ENCODE results near the gene TMEM183A. TPM values are rescaled to one million over a fixed set of nuclear protein-coding genes. Genes with fewer than 3 reads are reported as not detected.

TMEM183A gene
- 100 to 1,000 TPM in 2 of 5 donors, 10 to 100 TPM in 3; 67.5 to 124 (median 68.4) TPM for total RNA-seq
- total RNA-seq (2013), result 85.8 TPM
- total RNA-seq, result 53.1 to 106 (median 75.7) reads per million in 29 experiments

GRCh38 chr1:203006948-203007871, at the start of gene TMEM183A:
Gene TMEM183A (plus strand): TSS chr1:203007374. CDS start chr1:203007466, 92 bp downstream.
- H3K27ac ChIP-seq (ENCODE audit: low read length), result peak within 1 kb of the TSS; percentile 90
- H3K9me3 ChIP-seq, result no peaks in the 10 kb centered on the region
- Mint-ChIP-seq H3K27ac (peak within 1 kb of the TSS; percentile 91 to 94), H3K9me3 (no peaks in the 10 kb centered on the region), H3K36me3 (peaks cover 18% of the 10 kb centered on the region), H3K4me1 (peaks cover 34 to 41% (median 36%) of the 10 kb centered on the region in 3 donors), H3K4me3 (peak within 1 kb of the TSS; percentile 89 to 97 (median 95)), H3K27me3 (no peaks in the 10 kb centered on the region)
- H3K4me3 ChIP-seq (ENCODE audit: control insufficient read depth in 1 of 2, extremely low read depth in 1 of 2, low read length in 1 of 2), result peak within 1 kb of the TSS; percentile 94 to 97
- peak; percentile 94 to 97 (median 95) for ATAC-seq (replicated peaks in 1 of 4)
- WGBS (ENCODE audit: insufficient coverage), result under 1% methylated on average over 69 of the region's 78 CpGs
- peaks cover 0 to 3% of the 10 kb centered on the region in 2 experiments for H3K27me3 ChIP-seq (replicated peaks in 1 of 2; ENCODE audit: control insufficient read depth in 2 of 2, extremely low read depth in 1 of 2, insufficient read depth in 2 of 2, low read length in 1 of 2)
- CTCF ChIA-PET, result interaction anchor here in 1 of 2 donors (0.6 to 2.5 kb wide), 9 partner anchors 10 to 1448 kb away, joined by 3 to 9 read pairs (median 6); partner anchors contain the start of genes KLHL12 and PPFIA4
- peaks cover 17 to 20% of the 10 kb centered on the region in 2 experiments for H3K4me1 ChIP-seq (ENCODE audit: control insufficient read depth in 1 of 2, extremely low read depth in 1 of 2, insufficient read depth in 2 of 2, low read length in 2 of 2)
- H3K36me3 ChIP-seq (ENCODE audit: control insufficient read depth in 2 of 2, extremely low read depth in 1 of 2, insufficient read depth in 1 of 2, low read length in 1 of 2), result peaks cover 0 to 29% of the 10 kb centered on the region in 2 donors
- POLR2A ChIA-PET, result interaction anchor here (0.5 to 1.3 kb wide), 9 partner anchors 14 to 647 kb away, joined by 3 to 10 read pairs (median 4); partner anchors contain the start of gene KLHL12 (in 1 of the 2)
- peak; percentile 83 to 97 (median 93) for DNase-seq

GRCh38 chr1:202957733-202958543, 49.2 kb upstream of the TMEM183A start, which contains the start of gene ADIPOR1:
Gene ADIPOR1 (minus strand): TSS chr1:202958312. CDS start chr1:202951070, 7,242 bp downstream.
- Mint-ChIP-seq H3K27me3 (no peaks in the 10 kb centered on the region), H3K27ac (peak within 1 kb of the TSS; percentile 90 to 96), H3K4me3 (peak within 1 kb of the TSS; percentile 88 to 90 (median 89)), H3K4me1 (peaks cover 42 to 52% (median 51%) of the 10 kb centered on the region in 3 donors), H3K9me3 (no peaks in the 10 kb centered on the region), H3K36me3 (peaks cover 10% of the 10 kb centered on the region)
- Histone ChIP-seq H3K27ac (ENCODE audit: low read length) (peak within 1 kb of the TSS; percentile 71), H3K9me3 (no peaks in the 10 kb centered on the region), H3K4me3 (ENCODE audit: control insufficient read depth in 1 of 2, extremely low read depth in 1 of 2, low read length in 1 of 2) (peak within 1 kb of the TSS; percentile 78), H3K4me1 (ENCODE audit: control insufficient read depth in 1 of 2, extremely low read depth in 1 of 2, insufficient read depth in 2 of 2, low read length in 2 of 2) (peaks cover 24 to 28% of the 10 kb centered on the region in 2 experiments), H3K27me3 (replicated peaks in 1 of 2; ENCODE audit: control insufficient read depth in 2 of 2, extremely low read depth in 1 of 2, insufficient read depth in 2 of 2, low read length in 1 of 2) (no peaks in the 10 kb centered on the region), H3K36me3 (ENCODE audit: control insufficient read depth in 2 of 2, extremely low read depth in 1 of 2, insufficient read depth in 1 of 2, low read length in 1 of 2) (peaks cover 0 to 14% of the 10 kb centered on the region in 2 donors)
- ATAC-seq (replicated peaks in 1 of 4) (peak; percentile 96 to 99 (median 98)), DNase-seq (peak; percentile 88 to 98 (median 93))
- ChIA-PET CTCF (no interaction called here), POLR2A (no interaction called here)
- 0% methylated on average over 75 of the region's 86 CpGs for WGBS (ENCODE audit: insufficient coverage)

GRCh38 chr1:202958544-202959275, 48.5 kb upstream of the TMEM183A start:
- Mint-ChIP-seq H3K27ac (peak overlapping the region; percentile 90 to 96), H3K36me3 (peaks cover 14% of the 10 kb centered on the region), H3K27me3 (no peaks in the 10 kb centered on the region), H3K4me3 (peak overlapping the region; percentile 88 to 90 (median 89)), H3K9me3 (no peaks in the 10 kb centered on the region), H3K4me1 (peaks cover 36 to 45% (median 45%) of the 10 kb centered on the region in 3 donors)
- peaks cover 0 to 18% of the 10 kb centered on the region in 2 donors for H3K36me3 ChIP-seq (ENCODE audit: control insufficient read depth in 2 of 2, extremely low read depth in 1 of 2, insufficient read depth in 1 of 2, low read length in 1 of 2)
- POLR2A ChIA-PET, result interaction anchor here in 1 of 2 donors (0.9 kb wide), 1 partner anchor 10 kb away, joined by 3 read pairs; no protein-coding TSS in a partner anchor
- DNase-seq, result peak in 15 of 35 experiments; percentile 4 to 49 (median 17)
- peak overlapping the region; percentile 40 to 50 for H3K4me3 ChIP-seq (ENCODE audit: control insufficient read depth in 1 of 2, extremely low read depth in 1 of 2, low read length in 1 of 2)
- CTCF ChIA-PET, result no interaction called here
- H3K27ac ChIP-seq (ENCODE audit: low read length), result peak overlapping the region; percentile 71
- H3K4me1 ChIP-seq (ENCODE audit: control insufficient read depth in 1 of 2, extremely low read depth in 1 of 2, insufficient read depth in 2 of 2, low read length in 2 of 2), result peaks cover 23 to 28% of the 10 kb centered on the region in 2 experiments
- no peaks in the 10 kb centered on the region for H3K9me3 ChIP-seq
- no peaks in the 10 kb centered on the region for H3K27me3 ChIP-seq (replicated peaks in 1 of 2; ENCODE audit: control insufficient read depth in 2 of 2, extremely low read depth in 1 of 2, insufficient read depth in 2 of 2, low read length in 1 of 2)
- peak; percentile 6 to 29 (median 10) for ATAC-seq (replicated peaks in 1 of 4)
- 0% methylated on average over 4 of the region's 10 CpGs for WGBS (ENCODE audit: insufficient coverage)

GRCh38 chr1:202959276-202959620, 47.9 kb upstream of the TMEM183A start:
- H3K27ac Mint-ChIP-seq, result peak overlapping the region in 1 of 2 donors; percentile 90

GRCh38 chr1:202961220-202961880, 45.8 kb upstream of the TMEM183A start:
- Mint-ChIP-seq H3K9me3 (no peaks in the 10 kb centered on the region), H3K4me3 (no peak overlapping the region), H3K27ac (no peak overlapping the region), H3K4me1 (peaks cover 29 to 32% (median 32%) of the 10 kb centered on the region in 3 donors), H3K27me3 (no peaks in the 10 kb centered on the region), H3K36me3 (peaks cover 21% of the 10 kb centered on the region)
- Histone ChIP-seq H3K27ac (ENCODE audit: low read length) (no peak overlapping the region), H3K36me3 (ENCODE audit: control insufficient read depth in 2 of 2, extremely low read depth in 1 of 2, insufficient read depth in 1 of 2, low read length in 1 of 2) (peaks cover 2 to 23% of the 10 kb centered on the region in 2 donors), H3K27me3 (replicated peaks in 1 of 2; ENCODE audit: control insufficient read depth in 2 of 2, extremely low read depth in 1 of 2, insufficient read depth in 2 of 2, low read length in 1 of 2) (no peaks in the 10 kb centered on the region), H3K4me3 (ENCODE audit: control insufficient read depth in 1 of 2, extremely low read depth in 1 of 2, low read length in 1 of 2) (no peak overlapping the region), H3K9me3 (no peaks in the 10 kb centered on the region), H3K4me1 (ENCODE audit: control insufficient read depth in 1 of 2, extremely low read depth in 1 of 2, insufficient read depth in 2 of 2, low read length in 2 of 2) (peaks cover 15 to 23% of the 10 kb centered on the region in 2 experiments)
- DNase-seq (no peak), ATAC-seq (replicated peaks in 1 of 4) (no peak)
- POLR2A ChIA-PET, result no interaction called here
- 92% methylated on average over 3 of the region's 5 CpGs for WGBS (ENCODE audit: insufficient coverage)
- CTCF ChIA-PET, result no interaction called here

More at GRCh38 chr1:202959276-202959620, 47.9 kb upstream of the TMEM183A start:
- no peaks in the 10 kb centered on the region for H3K27me3 Mint-ChIP-seq
- CTCF ChIA-PET, result interaction anchor here in 1 of 2 donors (0.7 kb wide), 1 partner anchor 1357 kb away, joined by 3 read pairs; no protein-coding TSS in a partner anchor
- Histone ChIP-seq H3K4me3 (ENCODE audit: control insufficient read depth in 1 of 2, extremely low read depth in 1 of 2, low read length in 1 of 2) (no peak overlapping the region), H3K27ac (ENCODE audit: low read length) (peak overlapping the region; percentile 71), H3K9me3 (no peaks in the 10 kb centered on the region), H3K36me3 (ENCODE audit: control insufficient read depth in 2 of 2, extremely low read depth in 1 of 2, insufficient read depth in 1 of 2, low read length in 1 of 2) (peaks cover under 1 to 21% of the 10 kb centered on the region in 2 donors), H3K4me1 (ENCODE audit: control insufficient read depth in 1 of 2, extremely low read depth in 1 of 2, insufficient read depth in 2 of 2, low read length in 2 of 2) (peaks cover 23 to 28% of the 10 kb centered on the region in 2 experiments), H3K27me3 (replicated peaks in 1 of 2; ENCODE audit: control insufficient read depth in 2 of 2, extremely low read depth in 1 of 2, insufficient read depth in 2 of 2, low read length in 1 of 2) (no peaks in the 10 kb centered on the region)
- DNase-seq, result no peak
- H3K4me3 Mint-ChIP-seq, result peak overlapping the region in 1 of 3 donors; percentile 89
- POLR2A ChIA-PET, result interaction anchor here in 1 of 2 donors (0.9 kb wide), 1 partner anchor 9 kb away, joined by 3 read pairs; no protein-coding TSS in a partner anchor
- ATAC-seq (replicated peaks in 1 of 4), result no peak
- peaks cover 16% of the 10 kb centered on the region for H3K36me3 Mint-ChIP-seq
- no peaks in the 10 kb centered on the region for H3K9me3 Mint-ChIP-seq
- no CpG with 5 or more reads among the region's 1 CpG for WGBS (ENCODE audit: insufficient coverage)
- peaks cover 31 to 41% (median 39%) of the 10 kb centered on the region in 3 donors for H3K4me1 Mint-ChIP-seq

Data from T-cell (primary cell).